K562 (cell line): Measurements from ENCODE around the gene PHF1. TPM values are rescaled to one million over a fixed set of nuclear protein-coding genes. Genes with fewer than 3 reads are reported as not detected.
A peak's percentile ranks its signal among the peaks of the same experiment; 100 is the strongest.

ENCODE experiments used
- ATAC-seq: fragments of 200-7000 bp; cut with Tn5 transposase; 3 replicates; pipeline ENCODE4 v1.9.1; 2020; ENCODE audit warnings: moderate library complexity
- BruUV-seq: library from RNA; stranded (reverse); fragments of 400-500 nt; replicated peaks from 2 replicates; lab custom pipeline; 2021; lab: Mats Ljungman, UMichigan
- CTCF ChIA-PET: fragments of 300-600 bp; formaldehyde crosslinking; extraction: SDS; loops from one replicate; lab custom pipeline; 2021; ENCODE audit warnings: low intra/inter-chr PET ratio; lab: Yijun Ruan, JAX
- POLR2A ChIA-PET: fragments of 300-600, 350-650 bp; sonication (Branson Sonifier 250); formaldehyde crosslinking; extraction: SDS; loops from one replicate; lab custom pipeline; 2021; ENCODE audit warnings: antibody characterized with exemption, inconsistent platforms; lab: Yijun Ruan, JAX
- DNase-seq, 4 experiments: peaks; one replicate each; pipeline versions ENCODE4 v3.0.0 to v3.0.0-alpha.2; 2011 to 2018; ENCODE audit warnings: low spot score in 3 of 4, mixed read lengths in 3 of 4; ENCODE audit errors: extremely low read depth in 1 of 4
- FAIRE-seq: peaks from 2 replicates; lab custom pipeline; 2011; peaks lifted over from hg19 to GRCh38; lab: Jason Lieb, UNC
- H2AFZ ChIP-seq: 2 replicates; pipeline ENCODE4 v1.6.0; 2011; ENCODE audit warnings: low read depth, low read length, control low read depth, inconsistent platforms
- H3K27ac ChIP-seq: fragments of 200-600 bp; 3 replicates; pipeline ENCODE4 v1.8.0; 2011; ENCODE audit warnings: low read depth, mild to moderate bottlenecking, control low read depth, inconsistent platforms, low read length, moderate library complexity, mixed read lengths; ENCODE audit errors: extremely low read depth
- H3K27me3 ChIP-seq, 2 experiments: fragments of 300-600 bp in 1 of 2; 2 replicates in 1 of 2; 3 replicates in 1 of 2; pipeline versions ENCODE4 v1.6.0 to v1.8.0; 2011; ENCODE audit warnings: inconsistent platforms in 2 of 2, low read length in 2 of 2, mild to moderate bottlenecking in 1 of 2, mixed read lengths in 1 of 2, moderate library complexity in 1 of 2; ENCODE audit not compliant: control insufficient read depth in 2 of 2, insufficient read depth in 2 of 2
- H3K36me3 ChIP-seq: fragments of 300-600 bp; 3 replicates; pipeline ENCODE4 v1.8.0; 2011; ENCODE audit warnings: mild to moderate bottlenecking, low read length, inconsistent platforms; ENCODE audit not compliant: control insufficient read depth, insufficient read depth
- H3K4me1 ChIP-seq, 2 experiments: fragments of 200-600 bp in 1 of 2; replicated peaks in 1 of 2; 2 replicates in 1 of 2; 3 replicates in 1 of 2; pipeline versions ENCODE4 v1.5.1 to v1.8.0; 2011; ENCODE audit warnings: inconsistent platforms in 2 of 2, low read length in 2 of 2, mild to moderate bottlenecking in 1 of 2, mixed read lengths in 1 of 2, moderate library complexity in 1 of 2; ENCODE audit not compliant: control insufficient read depth in 2 of 2, insufficient read depth in 2 of 2
- H3K4me2 ChIP-seq: 2 replicates; pipeline ENCODE4 v1.6.1; 2011; ENCODE audit warnings: low read length, control low read depth, inconsistent platforms, mixed read lengths; ENCODE audit not compliant: insufficient read depth
- H3K4me3 ChIP-seq: fragments of 200-600 bp; sonication (generic), shearing (Covaris generic); 2 replicates; pipeline ENCODE4 v1.5.1; 2016; ENCODE audit warnings: control low read depth, inconsistent platforms
- H3K79me2 ChIP-seq: fragments of 200-600 bp; 3 replicates; pipeline ENCODE4 v1.8.0; 2011; ENCODE audit warnings: low read length, inconsistent platforms; ENCODE audit not compliant: control insufficient read depth, insufficient read depth
- H3K9ac ChIP-seq, 2 experiments: 2 replicates each; pipeline versions ENCODE4 v1.6.0 to v1.6.1; 2011; ENCODE audit warnings: low read depth in 2 of 2, low read length in 2 of 2, control low read depth in 1 of 2, inconsistent platforms in 1 of 2, mild to moderate bottlenecking in 1 of 2, mixed read lengths in 1 of 2; ENCODE audit not compliant: insufficient read depth in 1 of 2
- H3K9me1 ChIP-seq: one replicate; pipeline ENCODE4 v1.6.0; 2011; ENCODE audit warnings: inconsistent platforms, mild to moderate bottlenecking, low read length, moderate library complexity; ENCODE audit not compliant: control insufficient read depth, insufficient read depth
- H3K9me3 ChIP-seq: replicated peaks from 2 replicates; pipeline ENCODE4 v1.5.1; 2011; ENCODE audit warnings: low read depth, low read length, inconsistent platforms; ENCODE audit not compliant: control insufficient read depth, insufficient read depth
- H4K20me1 ChIP-seq: replicated peaks from 2 replicates; pipeline ENCODE4 v1.6.1; 2011; ENCODE audit warnings: low read length, inconsistent platforms, mixed read lengths; ENCODE audit not compliant: control insufficient read depth, insufficient read depth
- ASH1L ChIP-seq: fragments of 450-650 bp; IDR thresholded peaks from 2 replicates; pipeline ENCODE4 v1.6.1; 2018; ENCODE audit warnings: borderline replicate concordance, mild to moderate bottlenecking, low read depth; ENCODE audit not compliant: partially characterized antibody
- BDP1 ChIP-seq: IDR thresholded peaks from 3 replicates; pipeline ENCODE4 v1.6.1; 2011; ENCODE audit not compliant: insufficient read length, insufficient read depth
- E2F6 ChIP-seq, 2 experiments: IDR thresholded peaks; 2 replicates each; pipeline ENCODE4 v1.6.1; 2011; ENCODE audit warnings: borderline replicate concordance in 1 of 2, control low read depth in 1 of 2, low read depth in 1 of 2, low read length in 1 of 2, mild to moderate bottlenecking in 1 of 2, mixed read lengths in 1 of 2, moderate library complexity in 1 of 2; ENCODE audit not compliant: insufficient read depth in 1 of 2, insufficient read length in 1 of 2, poor library complexity in 1 of 2, severe bottlenecking in 1 of 2; ENCODE audit errors: extremely low read depth in 1 of 2
- FOXJ3 ChIP-seq: sonication (generic); formaldehyde crosslinking; IDR thresholded peaks from 2 replicates; pipeline ENCODE4 v1.4.0; 2020; ENCODE audit warnings: mild to moderate bottlenecking, missing genetic modification reagents
- FOXP1 ChIP-seq: sonication (generic); formaldehyde crosslinking; IDR thresholded peaks from 2 replicates; pipeline ENCODE4 v1.8.0; 2022; ENCODE audit warnings: mild to moderate bottlenecking, missing genetic modification reagents
- HDAC8 ChIP-seq: fragments of 450-650 bp; IDR thresholded peaks from 2 replicates; pipeline ENCODE4 v1.6.1; 2016; ENCODE audit warnings: mild to moderate bottlenecking, missing genetic modification characterization, moderate library complexity, missing compliant biosample characterization
- KHSRP ChIP-seq: fragments of 450-650 bp; IDR thresholded peaks from 2 replicates; pipeline ENCODE4 v1.6.1; 2017
- PCBP2 ChIP-seq: fragments of 200-400 bp; formaldehyde crosslinking; IDR thresholded peaks from 2 replicates; pipeline ENCODE4 v1.6.1; 2018; ENCODE audit warnings: low read length, low read depth, mild to moderate bottlenecking, moderate library complexity; ENCODE audit not compliant: poor library complexity, severe bottlenecking
- POLR2A ChIP-seq: fragments of 450-650 bp; conservative IDR thresholded peaks from 2 replicates; pipeline ENCODE4 v1.6.1; 2016
- POLR2B ChIP-seq: fragments of 450-650 bp; IDR thresholded peaks from 2 replicates; pipeline ENCODE4 v1.6.1; 2018; ENCODE audit warnings: low read depth; ENCODE audit not compliant: partially characterized antibody
- POLR2G ChIP-seq: fragments of 200-400 bp; formaldehyde crosslinking; IDR thresholded peaks from 2 replicates; pipeline ENCODE4 v1.6.1; 2017; ENCODE audit warnings: low read depth, mild to moderate bottlenecking, antibody characterized with exemption, low read length, moderate library complexity
- SAFB2 ChIP-seq: fragments of 200-400 bp; formaldehyde crosslinking; IDR thresholded peaks from 2 replicates; pipeline ENCODE4 v1.6.1; 2018; ENCODE audit warnings: borderline replicate concordance, low read length, low read depth, moderate library complexity; ENCODE audit not compliant: severe bottlenecking
- SUPT5H ChIP-seq: fragments of 450-650 bp; IDR thresholded peaks from 2 replicates; pipeline ENCODE4 v1.6.1; 2016
- TAF9B ChIP-seq: fragments of 450-650 bp; IDR thresholded peaks from 2 replicates; pipeline ENCODE4 v1.6.1; 2018; ENCODE audit warnings: mild to moderate bottlenecking; ENCODE audit not compliant: partially characterized antibody
- TAL1 ChIP-seq: fragments of 450-650 bp; IDR thresholded peaks from 2 replicates; pipeline ENCODE4 v1.6.1; 2016; ENCODE audit warnings: mild to moderate bottlenecking
- USF1 ChIP-seq: sonication (generic); formaldehyde crosslinking; IDR thresholded peaks from 2 replicates; pipeline ENCODE4 v1.9.0; 2022; ENCODE audit warnings: mild to moderate bottlenecking, missing genetic modification reagents
- ZBTB26 ChIP-seq: fragments of 450-650 bp; formaldehyde crosslinking; IDR thresholded peaks from 2 replicates; pipeline ENCODE4 v1.4.0; 2022; ENCODE audit warnings: missing genetic modification characterization
- ZBTB43 ChIP-seq: sonication (generic); formaldehyde crosslinking; IDR thresholded peaks from 2 replicates; pipeline ENCODE4 v1.8.0; 2023; ENCODE audit warnings: mild to moderate bottlenecking, missing genetic modification reagents
- WGBS: fragments of 100-300 bp; shearing (Covaris generic); methylation state at CpG from one replicate; pipeline ENCODE4 v1.1.6; 2016; ENCODE audit warnings: low coverage, mixed read lengths; ENCODE audit not compliant: insufficient coverage; ENCODE audit errors: missing lambda C conversion rate; 5-methylcytosine and 5-hydroxymethylcytosine counted together
- in situ Hi-C: fragments of 300-500 bp; cut with MboI; formaldehyde crosslinking; loops from 4 replicates; pipeline ENCODE4 v1.15.0; 2018; ENCODE audit warnings: inconsistent platforms, mixed read lengths
- intact Hi-C: fragments of 100-400 bp; cut with micrococcal nuclease; formaldehyde crosslinking; loops from 2 replicates; pipeline ENCODE4 v1.14.2; 2022
- polyA plus RNA-seq, 8 experiments: library from polyadenylated mRNA; depleted of rRNA in 4 of 8; stranded (reverse) in 5 of 8; unstranded in 3 of 8; fragments of >200 nt; fragmentation: Nextera tagmentation in 2 of 8; fragmentation: Illumina TruSeq in 1 of 8; extraction: Ambion mirVana in 2 of 8; extraction: Trizol in 1 of 8; gene quantifications; 2 replicates each; pipeline versions ENCODE4 v1.2.1 to v1.2.3, GENCODE V29; 2011 to 2014; ENCODE audit warnings: inconsistent platforms in 1 of 8, missing spikeins in 1 of 8
- total RNA-seq, 7 experiments: library from RNA; depleted of rRNA in 6 of 7; stranded (reverse); fragments of >200 nt in 6 of 7; fragmentation: Illumina TruSeq in 2 of 7; extraction: Trizol in 2 of 7; gene quantifications; 2 replicates each; pipeline versions ENCODE4 v1.2.1 to v1.2.3, GENCODE V29; 2011 to 2021; ENCODE audit warnings: low replicate concordance in 1 of 7

PHF1 gene
- total and polyA plus RNA-seq, 9 of the 15 experiments (the other 6 are each of a cell fraction or from before 2014, with no cell fraction given): 3.7 to 64.2 (median 33.7) TPM

- TF ChIP-seq SAFB2: no peak
- TF ChIP-seq FOXJ3 (CRISPR knock-in tag): no peak
- no peak for TF ChIP-seq TAF9B
- no peak for TF ChIP-seq HDAC8 (tag)
- no peak for TF ChIP-seq BDP1
Measured at GRCh38 chr6:33404884-33405283, 5.9 kb upstream of the PHF1 start (continued).

GRCh38 chr6:33405386-33405940, 5.4 kb upstream of the PHF1 start:
- ATAC-seq (no peak), DNase-seq (no peak), FAIRE-seq (no peak)
- Histone ChIP-seq H3K79me2 (no peaks in the 10 kb centered on the region), H2AFZ (no peak overlapping the region), H3K4me3 (no peak overlapping the region), H3K4me1 (peaks cover 9 to 10% of the 10 kb centered on the region in 2 experiments; a peak in 4 of 5 replicates), H3K27ac (no peak overlapping the region), H3K9me1 (no peaks in the 10 kb centered on the region), H3K36me3 (peaks cover 88% of the 10 kb centered on the region), H3K9me3 (no peaks in the 10 kb centered on the region), H3K27me3 (no peaks in the 10 kb centered on the region), H3K9ac (no peak overlapping the region; a peak in 1 of 4 replicates), H3K4me2 (no peak overlapping the region), H4K20me1 (peaks cover 2% of the 10 kb centered on the region; the same call in 1 of the 2 replicates)
- BruUV-seq: no TSS peak
- intact Hi-C loops: no loop called here
- ChIA-PET CTCF (no interaction called here), POLR2A (interaction anchor here (0.6 to 2.0 kb wide), 3 partner anchors 10 to 134 kb away, joined by 4 to 8 read pairs (median 7); partner anchors contain the start of genes RPS18 and VPS52)
- in situ Hi-C loops: loop anchor here (10.0 kb wide), 1 partner anchor 131 kb away; the partner anchor contains the start of genes B3GALT4, RPS18 and VPS52
- 84% methylated on average over 15 of the region's 15 CpGs for WGBS
- TF ChIP-seq PCBP2 (no peak), POLR2A (peak; percentile 58; the same call in 1 of the 2 replicates), ASH1L (no peak), KHSRP (no peak), ZBTB26 (CRISPR knock-in tag) (no peak), TAL1 (no peak), POLR2B (peak; percentile 48), FOXP1 (CRISPR knock-in tag) (no peak), SUPT5H (peak; percentile 63; the same call in 1 of the 2 replicates), E2F6 (IDR thresholded peaks at IDR 0.05; ENCODE audit: borderline replicate concordance in 1 of 2, extremely low read depth in 1 of 2, insufficient read depth in 1 of 2, insufficient read length in 1 of 2, low read depth in 1 of 2, low read length in 1 of 2, poor library complexity in 1 of 2, severe bottlenecking in 1 of 2) (no peak), USF1 (CRISPR knock-in tag) (no peak), ZBTB43 (CRISPR knock-in tag) (no peak), POLR2G (peak; percentile 58)
